ENCODE measurements around the gene BID.

Gene BID

GRCh38 chr22:17732251-17732854 lies 41.9 kb downstream of the BID start:
- no peak for DNase-seq

- DNase-seq, result no peak
Measured at GRCh38 chr22:17729561-17729960, 44.7 kb downstream of the BID start.

DNA sequence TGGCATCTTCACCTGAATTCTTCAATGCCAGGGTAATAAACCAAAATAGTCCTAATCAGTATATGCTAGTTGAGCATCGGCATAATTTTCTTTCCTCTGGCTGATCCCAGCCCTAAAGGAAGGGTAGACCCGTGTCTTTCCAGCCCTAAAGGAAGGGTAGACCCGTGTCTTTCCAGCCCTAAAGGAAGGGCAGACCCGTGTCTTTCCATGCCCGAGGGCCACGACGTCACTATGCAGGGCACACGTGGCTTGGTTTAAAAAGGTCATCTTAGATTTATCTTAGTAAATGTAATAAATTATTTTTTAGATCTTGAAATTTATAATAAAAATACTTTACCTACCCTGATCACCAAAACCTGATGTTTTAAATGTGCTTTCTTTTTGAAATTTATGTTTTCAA lies 45.5 kb downstream of the BID start:
- DNase-seq, result no peak

DNA sequence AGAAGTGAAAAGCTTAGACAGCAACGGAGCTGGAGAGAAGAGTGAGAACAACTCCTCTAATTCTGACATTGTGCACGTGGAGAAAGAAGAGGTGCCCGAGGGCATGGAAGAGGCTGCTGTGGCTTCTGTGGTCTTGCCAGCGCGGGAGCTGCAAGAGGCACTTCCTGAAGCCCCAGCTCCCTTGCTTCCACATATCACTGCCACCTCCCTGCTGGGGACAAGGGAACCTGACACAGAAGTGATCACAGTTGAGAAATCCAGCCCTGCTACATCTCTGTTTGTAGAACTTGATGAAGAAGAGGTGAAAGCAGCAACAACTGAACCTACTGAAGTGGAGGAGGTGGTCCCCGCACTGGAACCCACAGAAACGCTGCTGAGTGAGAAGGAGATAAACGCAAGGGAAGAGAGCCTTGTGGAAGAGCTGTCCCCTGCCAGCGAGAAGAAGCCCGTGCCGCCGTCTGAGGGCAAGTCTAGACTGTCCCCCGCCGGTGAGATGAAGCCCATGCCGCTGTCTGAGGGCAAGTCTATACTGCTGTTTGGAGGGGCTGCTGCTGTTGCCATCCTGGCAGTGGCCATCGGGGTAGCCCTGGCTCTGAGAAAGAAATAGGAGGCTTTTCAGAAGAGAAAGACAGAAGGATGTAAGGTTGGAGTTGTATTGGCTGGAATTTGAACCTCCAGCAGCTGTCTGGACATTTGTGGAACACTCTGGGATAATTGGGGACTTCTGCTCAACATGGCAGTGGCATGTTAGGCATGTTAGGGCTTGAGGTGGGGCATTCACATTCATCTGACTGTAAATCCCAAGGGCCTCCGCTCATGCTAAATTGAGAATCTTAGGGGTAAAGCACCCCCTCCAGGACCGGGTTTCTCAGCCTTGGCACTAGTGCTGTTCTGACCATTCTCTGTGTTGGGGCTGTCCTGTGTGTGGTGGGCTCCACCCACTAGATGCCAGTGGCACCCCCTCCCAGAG lies 47.1 kb downstream of the BID start:
- no peak for DNase-seq

DNA sequence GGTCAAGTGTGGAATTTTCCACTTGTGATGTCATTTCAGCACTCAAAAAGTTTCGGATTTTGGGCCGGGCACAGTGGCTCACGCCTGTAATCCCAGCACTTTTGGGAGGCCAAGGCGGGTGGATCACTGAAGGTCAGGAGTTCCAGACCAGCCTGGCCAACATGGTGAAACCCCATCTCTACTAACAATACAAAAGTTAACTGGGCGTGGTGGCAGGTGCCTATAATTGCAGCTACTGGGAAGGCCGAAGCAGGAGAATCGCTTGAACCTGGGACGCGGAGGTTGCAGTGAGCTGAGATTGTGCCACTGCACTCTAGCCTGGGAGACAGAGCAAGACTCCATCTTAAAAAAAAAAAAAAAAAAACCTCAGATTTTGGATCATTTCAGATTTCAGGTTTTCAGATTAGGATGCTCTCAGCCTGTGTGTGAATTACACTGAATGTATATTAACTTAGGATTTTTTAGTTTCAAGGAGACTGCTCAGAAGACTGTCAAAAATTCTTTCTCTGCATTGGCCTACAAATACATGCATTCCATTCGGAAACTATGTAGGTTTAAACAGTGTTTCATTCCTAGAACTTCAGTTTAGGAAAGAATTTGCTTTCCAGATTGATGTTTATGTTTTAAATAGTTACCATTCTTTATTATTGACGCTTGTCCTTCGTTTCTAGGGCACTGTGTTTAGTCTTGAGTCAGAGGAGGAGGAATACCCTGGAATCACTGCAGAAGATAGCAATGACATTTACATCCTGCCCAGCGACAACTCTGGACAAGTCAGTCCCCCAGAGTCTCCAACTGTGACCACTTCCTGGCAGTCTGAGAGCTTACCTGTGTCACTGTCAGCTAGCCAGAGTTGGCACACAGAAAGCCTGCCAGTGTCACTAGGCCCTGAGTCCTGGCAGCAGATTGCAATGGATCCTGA lies 48.0 kb downstream of the BID start:
- DNase-seq, result no peak

- DNase-seq, result no peak
Measured at GRCh38 chr22:17725500-17725796, 48.8 kb downstream of the BID start.

DNA sequence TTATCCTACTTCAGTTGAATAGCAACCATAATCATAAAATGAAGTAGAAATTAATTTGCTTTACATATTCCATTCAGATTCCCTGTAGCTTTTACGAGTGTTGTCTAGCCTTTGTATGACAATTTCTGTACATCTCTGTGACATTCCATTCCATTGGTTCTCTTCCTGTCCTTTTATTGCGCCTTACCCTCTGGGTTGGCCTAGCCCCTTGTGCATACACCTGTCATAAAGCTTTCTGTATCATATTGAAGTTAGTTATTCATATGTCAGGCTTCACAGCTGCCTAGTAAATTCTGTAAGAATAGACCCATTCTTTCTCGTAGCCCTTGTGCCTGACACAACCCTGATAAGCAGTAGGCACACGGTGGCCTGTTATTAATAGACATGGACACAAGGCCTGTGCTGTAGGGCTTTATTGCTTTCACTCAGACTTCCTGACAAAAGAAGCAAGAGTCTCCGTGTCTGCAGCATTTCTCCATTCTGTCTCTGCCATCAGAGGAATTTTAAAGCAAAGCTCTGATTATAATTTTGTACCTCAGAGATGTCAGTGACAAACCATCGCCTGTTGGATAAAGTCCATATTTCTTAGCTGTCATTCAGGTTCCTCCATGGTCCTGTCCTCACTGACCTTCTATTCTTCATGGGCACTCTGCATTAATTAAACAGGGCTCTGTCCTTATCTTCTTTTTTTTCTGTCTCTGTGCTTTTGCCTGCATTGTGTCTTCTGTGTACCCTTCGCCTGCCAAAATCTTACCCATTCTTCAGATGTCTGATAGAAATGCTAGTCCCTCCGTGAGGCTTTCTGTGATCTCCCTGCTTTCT lies 49.4 kb downstream of the BID start:
- DNase-seq, result no peak

GRCh38 chr22:17724241-17724640 lies 50.0 kb downstream of the BID start:
- no peak for DNase-seq

DNA sequence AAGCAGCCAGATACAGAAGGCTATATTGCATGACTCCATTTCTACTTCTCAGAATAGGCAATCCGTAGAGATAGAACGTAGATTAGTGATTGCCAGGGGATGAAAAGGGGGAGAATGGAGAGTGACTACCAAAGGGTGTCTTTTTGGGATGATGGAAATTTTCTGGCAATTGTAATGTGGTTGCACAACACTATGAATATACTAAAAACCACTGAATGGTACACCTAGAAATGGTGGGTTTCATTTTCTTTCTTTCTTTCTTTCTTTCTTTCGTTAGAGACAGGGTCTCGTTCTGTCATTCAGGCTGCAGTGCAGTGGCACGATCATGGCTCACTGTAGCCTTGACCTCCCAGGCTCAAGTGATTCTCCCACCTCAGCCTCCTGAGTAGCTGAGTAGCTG lies 54.4 kb downstream of the BID start:
- no peak for DNase-seq

GRCh38 chr22:17717708-17718107 lies 56.6 kb downstream of the BID start:
- DNase-seq, result no peak

- no peak for DNase-seq
Measured at GRCh38 chr22:17716529-17716928, 57.7 kb downstream of the BID start.

GRCh38 chr22:17712441-17712840 lies 61.8 kb downstream of the BID start:
- DNase-seq, result no peak

DNA sequence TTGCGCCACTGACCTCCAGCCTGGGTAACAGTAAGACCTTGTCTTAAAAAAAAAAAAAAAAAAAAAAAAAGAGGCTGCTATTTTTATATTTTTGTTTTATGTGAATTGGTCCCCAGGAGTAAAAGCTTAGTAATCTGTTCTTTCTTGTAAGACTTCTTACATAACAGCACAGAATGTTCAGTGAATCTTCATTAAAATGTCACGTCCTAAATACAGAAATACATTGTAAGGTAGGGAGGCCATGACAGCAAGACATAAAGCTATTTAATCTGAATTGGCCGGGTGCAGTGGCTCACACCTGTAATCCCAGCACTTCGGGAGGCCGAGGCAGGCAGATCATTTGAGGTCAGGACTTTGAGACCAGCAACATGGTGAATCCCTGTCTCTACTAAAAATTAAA lies 64.2 kb downstream of the BID start:
- DNase-seq, result no peak

GRCh38 chr22:17707526-17707925 lies 66.7 kb downstream of the BID start:
- DNase-seq, result no peak

DNA sequence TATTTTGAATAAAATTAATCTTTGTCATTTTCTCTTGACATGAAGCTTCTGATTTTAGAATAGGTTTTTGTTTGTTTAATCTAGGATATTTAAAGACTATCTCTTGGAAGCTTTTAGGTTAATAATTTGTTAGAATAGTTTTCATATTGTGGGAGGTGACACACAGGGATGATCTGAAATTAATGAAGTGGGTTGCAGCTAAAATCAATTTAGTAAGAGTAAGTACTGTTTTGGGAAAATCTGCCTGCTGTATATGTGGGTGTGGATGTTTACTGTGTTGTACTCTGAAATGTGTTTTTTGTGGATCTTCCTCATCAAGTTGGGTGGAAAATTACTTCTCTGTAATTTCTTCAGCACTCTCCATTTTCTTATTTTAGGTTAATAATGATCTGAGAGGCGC lies 67.3 kb downstream of the BID start:
- DNase-seq, result no peak

DNA sequence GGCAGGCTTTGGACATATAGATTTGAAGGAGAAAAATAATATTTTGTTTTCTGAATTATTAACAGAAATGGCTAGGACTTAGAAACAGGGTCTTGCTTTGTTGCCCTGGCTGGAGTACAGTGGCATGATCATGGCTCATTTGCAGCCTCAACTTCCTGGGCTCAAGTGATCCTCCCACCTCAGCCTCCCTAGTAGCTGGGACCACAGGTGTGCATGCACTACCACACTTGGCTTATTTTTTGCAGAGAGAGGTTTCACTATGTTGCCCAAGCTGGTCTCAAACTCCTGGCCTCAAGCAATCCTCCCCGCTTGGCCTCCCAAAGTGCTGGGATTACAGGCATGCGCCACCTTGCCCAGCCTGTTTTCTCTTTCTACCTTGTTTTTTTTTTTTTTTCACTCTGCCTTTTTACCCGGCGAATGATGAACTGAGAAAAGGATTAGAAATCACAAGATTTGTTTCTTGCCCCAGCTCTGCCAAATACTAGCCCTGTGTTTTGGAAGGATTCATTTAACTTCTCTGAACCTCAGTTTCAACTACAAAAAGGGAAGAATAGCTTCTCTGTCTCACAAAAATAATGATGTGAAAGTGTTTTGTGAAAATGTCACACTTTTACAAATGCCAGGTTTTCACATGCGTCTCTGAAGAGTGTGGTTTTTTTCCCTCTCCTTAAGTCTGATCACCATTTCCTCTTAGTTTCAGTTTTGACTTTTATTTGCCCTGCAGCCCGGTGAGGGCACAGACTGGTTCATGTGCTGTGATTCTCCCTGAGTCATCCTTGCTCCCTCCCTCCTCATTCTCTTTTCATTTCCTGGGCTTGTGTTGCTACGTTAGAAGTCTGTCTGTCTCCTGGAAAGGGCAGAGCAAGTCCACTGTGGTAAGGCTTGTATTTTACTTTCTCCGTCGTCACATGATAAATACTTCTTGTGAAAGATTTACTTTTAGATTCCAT lies 68.0 kb downstream of the BID start:
- peak; percentile 5 for DNase-seq

GRCh38 chr22:17705546-17705945 lies 68.7 kb downstream of the BID start:
- DNase-seq, result no peak

DNA sequence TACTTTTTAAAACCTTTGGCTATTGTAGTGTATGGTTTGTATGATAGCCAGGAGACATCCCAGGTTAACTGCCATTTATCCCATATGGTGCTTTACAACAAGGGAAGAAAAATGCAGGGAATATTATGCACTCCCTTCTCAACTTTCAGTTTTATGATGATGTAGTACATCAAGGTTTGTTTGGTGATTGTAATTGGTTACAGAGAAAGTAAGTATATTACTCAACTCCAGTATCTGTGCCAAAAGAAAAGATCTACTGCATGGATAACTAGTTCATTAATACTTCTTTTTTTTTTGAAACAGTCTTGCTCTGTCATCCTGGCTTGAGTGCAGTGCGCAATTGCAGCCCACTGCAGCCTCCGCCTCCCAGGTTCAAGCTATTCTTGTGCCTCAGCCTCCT lies 70.5 kb downstream of the BID start:
- no peak for DNase-seq

DNA sequence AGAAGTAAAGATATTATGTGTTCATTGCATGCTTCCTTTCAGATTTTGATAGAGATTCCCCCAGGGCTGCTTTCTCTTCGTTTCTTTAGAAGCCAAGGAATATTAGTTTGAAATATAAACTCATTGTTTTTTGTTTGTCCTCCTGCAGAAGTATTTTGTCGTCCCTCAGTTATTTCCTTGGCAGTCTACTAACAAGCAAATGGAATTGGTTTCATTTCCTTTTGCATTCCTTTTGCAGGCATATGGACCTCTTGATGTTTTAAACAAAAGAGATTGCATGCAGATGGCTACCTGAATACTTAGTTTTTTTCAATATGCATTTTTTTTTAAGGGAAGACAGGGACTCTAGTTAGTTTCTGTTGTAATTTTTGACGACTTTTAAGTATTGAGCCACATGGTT lies 73.5 kb downstream of the BID start:
- DNase-seq, result no peak

GRCh38 chr22:17699696-17700340 lies 74.5 kb downstream of the BID start:
- DNase-seq, result no peak

GRCh38 chr22:17698948-17699347 lies 75.3 kb downstream of the BID start:
- no peak for DNase-seq

Data from activated CD4-positive, alpha-beta T cell treated with anti-CD3 and anti-CD28 coated beads, Interleukin-2, amount 50 U/mL, for 1 hour (primary cell).